OCI-LY3 (cell line): ENCODE data around the gene UGT3A2.

ENCODE experiments used
- EZH2phosphoT487 ChIP-seq: fragments of 200-600 bp; shearing (Covaris generic); IDR thresholded peaks from 2 replicates; pipeline ENCODE4 v1.6.1; 2018; ENCODE audit warnings: antibody characterized with exemption, mixed run types, low read depth
- TF ChIP-seq, protein P1 (sequence below): fragments of 200-600, 300-600 bp; sonication (generic); IDR thresholded peaks from 2 replicates; pipeline ENCODE4 v1.5.1; 2014; ENCODE audit warnings: antibody characterized with exemption, low read length, low read depth

DNA sequence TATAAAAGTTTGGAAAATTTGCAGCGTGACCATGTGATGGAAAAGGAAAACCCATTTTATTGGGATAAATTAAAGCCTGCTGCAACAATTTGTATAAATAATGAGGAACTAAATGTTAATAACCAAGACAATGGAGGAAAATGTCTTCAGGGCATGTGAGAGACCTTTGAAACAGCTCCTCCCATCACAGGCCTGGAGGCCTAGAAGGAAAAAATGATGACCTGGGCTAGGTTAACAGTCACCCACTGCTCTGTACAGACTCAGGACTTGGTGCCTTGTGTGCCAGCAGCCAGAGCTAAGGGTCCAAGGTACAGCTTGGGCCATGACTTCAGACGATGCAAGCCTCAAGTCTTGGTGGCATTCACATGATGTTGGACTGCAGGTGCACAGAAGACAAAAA is 53.5 kb downstream of the UGT3A2 start:
- TF ChIP-seq, protein P1, sequence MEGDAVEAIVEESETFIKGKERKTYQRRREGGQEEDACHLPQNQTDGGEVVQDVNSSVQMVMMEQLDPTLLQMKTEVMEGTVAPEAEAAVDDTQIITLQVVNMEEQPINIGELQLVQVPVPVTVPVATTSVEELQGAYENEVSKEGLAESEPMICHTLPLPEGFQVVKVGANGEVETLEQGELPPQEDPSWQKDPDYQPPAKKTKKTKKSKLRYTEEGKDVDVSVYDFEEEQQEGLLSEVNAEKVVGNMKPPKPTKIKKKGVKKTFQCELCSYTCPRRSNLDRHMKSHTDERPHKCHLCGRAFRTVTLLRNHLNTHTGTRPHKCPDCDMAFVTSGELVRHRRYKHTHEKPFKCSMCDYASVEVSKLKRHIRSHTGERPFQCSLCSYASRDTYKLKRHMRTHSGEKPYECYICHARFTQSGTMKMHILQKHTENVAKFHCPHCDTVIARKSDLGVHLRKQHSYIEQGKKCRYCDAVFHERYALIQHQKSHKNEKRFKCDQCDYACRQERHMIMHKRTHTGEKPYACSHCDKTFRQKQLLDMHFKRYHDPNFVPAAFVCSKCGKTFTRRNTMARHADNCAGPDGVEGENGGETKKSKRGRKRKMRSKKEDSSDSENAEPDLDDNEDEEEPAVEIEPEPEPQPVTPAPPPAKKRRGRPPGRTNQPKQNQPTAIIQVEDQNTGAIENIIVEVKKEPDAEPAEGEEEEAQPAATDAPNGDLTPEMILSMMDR = no peak
- no peak for TF ChIP-seq EZH2phosphoT487
